Type B pancreatic cell (in vitro differentiated cells): ENCODE results near the gene NCF2. TPM values are rescaled to one million over a fixed set of nuclear protein-coding genes. Genes with fewer than 3 reads are reported as not detected.
"Not testable (repeated sequence)": the region's sequence is repeated elsewhere in the genome, so short reads cannot be mapped to it uniquely, and the experiment has no call there.

Experiments used
- DNase-seq: peaks from one replicate; pipeline ENCODE4 v3.0.0; 2021; ENCODE audit warnings: mixed read lengths; ENCODE audit not compliant: unreplicated experiment; ENCODE audit errors: extremely low spot score
- H3K27ac Mint-ChIP-seq: 2 replicates; pipeline ENCODE4 v1.8.0; 2021; ENCODE audit warnings: mild to moderate bottlenecking, mixed read lengths
- H3K27me3 Mint-ChIP-seq: 2 replicates; pipeline ENCODE4 v1.8.0; 2021; ENCODE audit warnings: mixed read lengths
- H3K36me3 Mint-ChIP-seq: 2 replicates; pipeline ENCODE4 v1.8.0; 2021; ENCODE audit warnings: mixed read lengths
- H3K4me1 Mint-ChIP-seq: one replicate; pipeline ENCODE4 v1.8.0; 2021; ENCODE audit warnings: mixed read lengths; ENCODE audit not compliant: unreplicated experiment
- H3K4me3 Mint-ChIP-seq: 2 replicates; pipeline ENCODE4 v1.8.0; 2021; ENCODE audit warnings: mild to moderate bottlenecking, mixed read lengths
- H3K9me3 Mint-ChIP-seq: 2 replicates; pipeline ENCODE4 v1.8.0; 2021; ENCODE audit warnings: mixed read lengths
- CTCF ChIP-seq: fragments of 200-600 bp; sonication (generic); conservative IDR thresholded peaks from 2 replicates; pipeline ENCODE4 v1.5.0; 2021; ENCODE audit warnings: antibody characterized with exemption, mild to moderate bottlenecking
- total RNA-seq: library from RNA; stranded (reverse); gene quantifications from 2 replicates; pipeline ENCODE4 v1.2.1, GENCODE V29; 2021; ENCODE audit warnings: low replicate concordance

NCF2 gene
- total RNA-seq, 1 donor from 2014 or later, result 0.68 TPM

DNA sequence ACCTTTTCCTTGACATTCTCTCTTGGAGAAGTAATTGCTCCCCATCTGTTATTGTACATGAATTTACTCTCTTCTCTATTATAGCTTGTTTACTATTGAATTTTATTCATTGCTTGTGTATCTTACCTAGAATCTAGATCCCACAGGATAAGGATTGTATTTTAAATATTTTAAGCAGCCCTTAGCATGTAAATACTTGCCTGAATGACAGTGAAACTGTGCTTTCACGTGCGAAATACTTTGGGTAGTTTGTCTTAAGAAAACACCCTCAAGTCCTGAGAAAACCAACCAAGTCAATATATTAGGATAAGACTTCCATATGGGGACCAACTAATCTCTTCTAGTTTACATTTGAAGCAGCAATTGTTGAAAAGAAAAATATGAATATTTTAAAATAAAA is 30.1 kb upstream of the NCF2 start:
- no peak for TF ChIP-seq CTCF
- no peak for DNase-seq
- Mint-ChIP-seq H3K9me3 (no peaks in the 10 kb centered on the region), H3K27ac (peak overlapping the region; percentile 15), H3K27me3 (no peaks in the 10 kb centered on the region), H3K4me1 (peaks cover 9% of the 10 kb centered on the region), H3K4me3 (no peak overlapping the region), H3K36me3 (peaks cover 5% of the 10 kb centered on the region)

- peaks cover 9% of the 10 kb centered on the region for H3K4me1 Mint-ChIP-seq
- DNase-seq, result no peak
- H3K9me3 Mint-ChIP-seq, result no peaks in the 10 kb centered on the region
- no peak for TF ChIP-seq CTCF
- H3K4me3 Mint-ChIP-seq, result no peak overlapping the region
- H3K27ac Mint-ChIP-seq, result peak overlapping the region; percentile 75
- H3K27me3 Mint-ChIP-seq, result no peaks in the 10 kb centered on the region
- peaks cover 5% of the 10 kb centered on the region for H3K36me3 Mint-ChIP-seq
Measured at GRCh38 chr1:183619781-183620180, 29.5 kb upstream of the NCF2 start.

DNA sequence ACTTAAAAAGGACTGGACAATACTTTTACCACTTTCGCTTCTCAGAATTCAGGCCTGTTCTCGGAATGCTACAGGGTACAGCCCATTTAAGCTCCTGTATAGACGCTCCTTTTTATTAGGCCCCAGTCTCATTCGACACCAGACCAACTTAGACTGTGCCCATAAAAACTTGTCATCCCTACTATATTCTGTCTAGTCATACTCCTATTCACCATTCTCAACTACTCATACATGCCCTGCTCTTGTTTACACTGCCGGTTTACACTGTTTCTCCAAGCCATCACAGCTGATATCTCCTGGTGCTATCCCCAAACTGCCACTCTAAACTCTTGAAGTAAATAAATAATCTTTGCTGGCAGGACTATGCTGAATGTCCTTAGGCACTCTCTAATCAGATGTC is 27.9 kb upstream of the NCF2 start:
- H3K4me3 Mint-ChIP-seq, DNase-seq, H3K36me3 Mint-ChIP-seq, H3K27me3 Mint-ChIP-seq, H3K9me3 Mint-ChIP-seq, H3K27ac Mint-ChIP-seq, H3K4me1 Mint-ChIP-seq: not testable (repeated sequence)

- H3K27me3 Mint-ChIP-seq, H3K9me3 Mint-ChIP-seq, H3K4me3 Mint-ChIP-seq, DNase-seq, H3K4me1 Mint-ChIP-seq, H3K36me3 Mint-ChIP-seq: not testable (repeated sequence)
- peak overlapping the region; percentile 70 for H3K27ac Mint-ChIP-seq
Measured at GRCh38 chr1:183612975-183613374, 22.7 kb upstream of the NCF2 start.

- Mint-ChIP-seq H3K36me3 (no peaks in the 10 kb centered on the region), H3K27ac (peak overlapping the region; percentile 70), H3K27me3 (peaks cover 3% of the 10 kb centered on the region), H3K4me3 (no peak overlapping the region), H3K9me3 (no peaks in the 10 kb centered on the region), H3K4me1 (peaks cover 5% of the 10 kb centered on the region)
- no peak for DNase-seq
- TF ChIP-seq CTCF, result no peak
Measured at GRCh38 chr1:183612407-183612806, 22.1 kb upstream of the NCF2 start.

DNA sequence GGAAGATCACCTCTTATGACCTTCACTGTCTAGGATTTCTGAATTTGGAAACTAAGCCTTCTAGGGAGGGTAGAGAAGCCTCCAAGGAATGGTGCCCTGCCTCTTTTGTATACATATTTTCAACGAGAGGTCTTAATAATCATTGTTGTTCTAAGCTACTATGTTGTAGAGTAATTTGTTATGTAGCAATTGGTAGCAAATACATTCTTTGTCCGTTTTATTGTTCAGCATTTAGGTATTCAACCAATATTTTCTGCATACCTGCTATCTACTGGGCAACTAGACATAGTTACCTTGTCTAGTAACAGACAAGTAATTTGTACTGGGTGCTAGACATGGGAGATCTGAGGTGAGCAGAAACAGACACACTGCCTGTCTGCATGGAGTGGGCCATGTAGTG is 20.8 kb upstream of the NCF2 start:
- Mint-ChIP-seq H3K36me3 (no peaks in the 10 kb centered on the region), H3K27me3 (peaks cover 3% of the 10 kb centered on the region), H3K4me1 (peaks cover 5% of the 10 kb centered on the region), H3K9me3 (no peaks in the 10 kb centered on the region), H3K27ac (peak overlapping the region; percentile 58), H3K4me3 (no peak overlapping the region)
- no peak for DNase-seq
- TF ChIP-seq CTCF, result no peak

DNA sequence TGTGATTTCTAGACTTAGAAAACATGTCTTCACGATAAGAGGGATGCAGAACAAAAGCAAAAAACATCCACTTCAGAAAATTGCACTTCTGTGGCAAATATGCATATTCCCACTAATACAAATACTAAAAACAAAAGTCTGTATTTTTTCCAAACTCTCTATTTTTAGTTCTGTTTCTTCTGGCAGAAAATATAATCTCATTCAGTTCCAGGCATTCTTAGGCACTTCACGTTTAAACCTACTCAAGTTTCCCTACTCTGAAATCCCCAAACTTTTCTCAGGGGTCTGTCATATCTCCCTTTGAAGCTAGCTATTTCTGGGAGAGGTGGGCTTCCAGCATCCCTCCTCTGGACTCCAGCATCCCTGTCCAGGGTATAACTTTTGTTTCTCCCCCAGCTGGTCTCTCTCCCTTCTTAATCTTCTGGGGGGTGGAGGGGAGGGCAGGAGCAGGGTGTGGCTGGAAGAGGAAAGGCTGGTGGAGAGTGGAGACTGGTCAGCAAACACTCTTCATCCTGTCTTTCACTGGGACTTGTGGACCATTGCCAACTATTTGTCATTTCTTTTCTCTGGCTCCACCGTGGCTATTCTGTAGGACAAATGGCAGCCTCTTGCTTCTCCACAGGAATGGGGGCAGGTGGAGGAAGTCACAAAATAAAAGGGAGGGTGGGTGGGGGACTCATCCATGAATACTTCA is 19.6 kb upstream of the NCF2 start:
- no peak for DNase-seq
- Mint-ChIP-seq H3K4me3 (no peak overlapping the region), H3K36me3 (no peaks in the 10 kb centered on the region), H3K27ac (peak overlapping the region; percentile 71), H3K4me1 (peaks cover 5% of the 10 kb centered on the region), H3K27me3 (peaks cover 3% of the 10 kb centered on the region), H3K9me3 (no peaks in the 10 kb centered on the region)
- no peak for TF ChIP-seq CTCF
